HUES48 (cell line): Measurements from ENCODE around the gene KLHL21.
A peak's percentile ranks its signal among the peaks of the same experiment; 100 is the strongest.
"Not testable (repeated sequence)": the region's sequence is repeated elsewhere in the genome, so short reads cannot be mapped to it uniquely, and the experiment has no call there.

Experiments used
- H3K27ac ChIP-seq: one replicate; pipeline ENCODE4 v1.7.0; 2013; ENCODE audit warnings: low read depth, low read length, inconsistent platforms
- H3K27me3 ChIP-seq: 2 replicates; pipeline ENCODE4 v1.6.1; 2013; ENCODE audit warnings: mild to moderate bottlenecking, low read length; ENCODE audit not compliant: control insufficient read depth, insufficient read depth
- H3K36me3 ChIP-seq: 2 replicates; pipeline ENCODE4 v1.6.1; 2013; ENCODE audit warnings: low read length; ENCODE audit not compliant: control insufficient read depth, insufficient read depth
- H3K4me1 ChIP-seq: 2 replicates; pipeline ENCODE4 v1.6.1; 2013; ENCODE audit warnings: mild to moderate bottlenecking, low read length; ENCODE audit not compliant: control insufficient read depth, insufficient read depth
- H3K4me3 ChIP-seq: 2 replicates; pipeline ENCODE4 v1.5.1; 2013; ENCODE audit warnings: mild to moderate bottlenecking, low read depth, low read length
- H3K9ac ChIP-seq: 2 replicates; pipeline ENCODE4 v1.6.1; 2013; ENCODE audit warnings: mild to moderate bottlenecking, low read depth, low read length, moderate library complexity
- H3K9me3 ChIP-seq: 2 replicates; pipeline ENCODE4 v1.6.1; 2013; ENCODE audit warnings: low read length; ENCODE audit not compliant: control insufficient read depth, insufficient read depth

KLHL21 gene

GRCh38 chr1:6602669-6603237, at the start of gene KLHL21:
Gene KLHL21 (minus strand): TSS chr1:6602869. CDS start chr1:6602817, 52 bp downstream.
- H3K4me3 ChIP-seq = peak within 1 kb of the TSS; percentile 97
- H3K27ac ChIP-seq = peak within 1 kb of the TSS; percentile 84
- H3K9me3 ChIP-seq = no peaks in the 10 kb centered on the region
- H3K9ac ChIP-seq = peak within 1 kb of the TSS; percentile 82
- peaks cover 16% of the 10 kb centered on the region for H3K4me1 ChIP-seq
- H3K27me3 ChIP-seq = no peaks in the 10 kb centered on the region
- peaks cover 18% of the 10 kb centered on the region for H3K36me3 ChIP-seq

- H3K9ac ChIP-seq = no peak overlapping the region
- H3K36me3 ChIP-seq = peaks cover 51% of the 10 kb centered on the region
- H3K4me1 ChIP-seq = no peaks in the 10 kb centered on the region; the same call in 1 of the 2 replicates
- H3K9me3 ChIP-seq = no peaks in the 10 kb centered on the region
- H3K4me3 ChIP-seq = no peak overlapping the region
- H3K27me3 ChIP-seq = no peaks in the 10 kb centered on the region
- H3K27ac ChIP-seq = no peak overlapping the region
These were observed 49.2 kb upstream of the KLHL21 start for GRCh38 chr1:6651909-6652308.

GRCh38 chr1:6648556-6648955, 45.9 kb upstream of the KLHL21 start:
- no peaks in the 10 kb centered on the region for H3K9me3 ChIP-seq
- H3K4me1 ChIP-seq = peaks cover 3% of the 10 kb centered on the region; the same call in 1 of the 2 replicates
- H3K9ac ChIP-seq = no peak overlapping the region
- H3K27me3 ChIP-seq = no peaks in the 10 kb centered on the region
- H3K36me3 ChIP-seq = peaks cover 65% of the 10 kb centered on the region
- H3K27ac ChIP-seq = no peak overlapping the region
- no peak overlapping the region for H3K4me3 ChIP-seq

GRCh38 chr1:6646499-6647148, 44.0 kb upstream of the KLHL21 start:
- H3K9ac ChIP-seq = no peak overlapping the region
- peaks cover 62% of the 10 kb centered on the region for H3K36me3 ChIP-seq
- no peak overlapping the region for H3K27ac ChIP-seq

GRCh38 chr1:6645018-6645417, 42.3 kb upstream of the KLHL21 start:
- peaks cover 61% of the 10 kb centered on the region for H3K36me3 ChIP-seq

More at GRCh38 chr1:6646499-6647148, 44.0 kb upstream of the KLHL21 start:
- H3K27me3 ChIP-seq = no peaks in the 10 kb centered on the region
- H3K4me1 ChIP-seq = peaks cover 3% of the 10 kb centered on the region; the same call in 1 of the 2 replicates
- no peaks in the 10 kb centered on the region for H3K9me3 ChIP-seq
- H3K4me3 ChIP-seq = no peak overlapping the region

GRCh38 chr1:6640867-6641266, 38.2 kb upstream of the KLHL21 start:
- not testable (repeated sequence) for H3K27ac ChIP-seq, H3K27me3 ChIP-seq, H3K4me3 ChIP-seq, H3K4me1 ChIP-seq, H3K9ac ChIP-seq, H3K9me3 ChIP-seq
- peaks cover 91% of the 10 kb centered on the region for H3K36me3 ChIP-seq

More at GRCh38 chr1:6645018-6645417, 42.3 kb upstream of the KLHL21 start:
- Histone ChIP-seq H3K9ac (no peak overlapping the region), H3K27me3 (no peaks in the 10 kb centered on the region), H3K9me3 (no peaks in the 10 kb centered on the region), H3K27ac (no peak overlapping the region), H3K4me1 (peaks cover 3% of the 10 kb centered on the region; the same call in 1 of the 2 replicates), H3K4me3 (no peak overlapping the region)

GRCh38 chr1:6638226-6638625, 35.6 kb upstream of the KLHL21 start:
- Histone ChIP-seq H3K9ac (no peak overlapping the region), H3K9me3 (no peaks in the 10 kb centered on the region), H3K27ac (no peak overlapping the region), H3K27me3 (no peaks in the 10 kb centered on the region), H3K4me1 (no peaks in the 10 kb centered on the region), H3K4me3 (no peak overlapping the region), H3K36me3 (peaks cover 91% of the 10 kb centered on the region)

GRCh38 chr1:6637770-6638169, 35.1 kb upstream of the KLHL21 start:
- H3K27me3 ChIP-seq = no peaks in the 10 kb centered on the region
- H3K4me1 ChIP-seq = no peaks in the 10 kb centered on the region
- peaks cover 93% of the 10 kb centered on the region for H3K36me3 ChIP-seq
- no peaks in the 10 kb centered on the region for H3K9me3 ChIP-seq
- H3K9ac ChIP-seq = no peak overlapping the region
- no peak overlapping the region for H3K27ac ChIP-seq
- H3K4me3 ChIP-seq = no peak overlapping the region

- H3K36me3 ChIP-seq = peaks cover 90% of the 10 kb centered on the region
- H3K27ac ChIP-seq, H3K9ac ChIP-seq, H3K9me3 ChIP-seq, H3K4me3 ChIP-seq, H3K27me3 ChIP-seq, H3K4me1 ChIP-seq: not testable (repeated sequence)
These were observed 34.1 kb upstream of the KLHL21 start for GRCh38 chr1:6636778-6637177.

- H3K4me3 ChIP-seq = no peak overlapping the region
- no peaks in the 10 kb centered on the region for H3K4me1 ChIP-seq
- H3K27me3 ChIP-seq = no peaks in the 10 kb centered on the region
- no peak overlapping the region for H3K27ac ChIP-seq
- H3K9ac ChIP-seq = no peak overlapping the region
- H3K36me3 ChIP-seq = peaks cover 86% of the 10 kb centered on the region
- no peaks in the 10 kb centered on the region for H3K9me3 ChIP-seq
These were observed 33.5 kb upstream of the KLHL21 start for GRCh38 chr1:6635910-6636760.
